ENCODE measurements around the gene IVD.
A peak's percentile ranks its signal among the peaks of the same experiment; 100 is the strongest.
"Not testable (repeated sequence)": the region's sequence is repeated elsewhere in the genome, so short reads cannot be mapped to it uniquely, and the experiment has no call there.

IVD gene

GRCh38 chr15:40444736-40445135 is 39.1 kb downstream of the IVD start:
- H3K4me1 Mint-ChIP-seq (ENCODE audit: low read depth) = peaks cover 30% of the 10 kb centered on the region
- no peaks in the 10 kb centered on the region for H3K9me3 Mint-ChIP-seq
- H3K27me3 Mint-ChIP-seq (ENCODE audit: low read depth) = peaks cover 24% of the 10 kb centered on the region
- H3K27ac Mint-ChIP-seq = no peak overlapping the region
- H3K36me3 Mint-ChIP-seq (ENCODE audit: low read depth) = peaks cover 9% of the 10 kb centered on the region
- no peak for DNase-seq (ENCODE audit: low spot score)
- H3K4me3 Mint-ChIP-seq = no peak overlapping the region

- Mint-ChIP-seq H3K27ac (no peak overlapping the region), H3K36me3 (ENCODE audit: low read depth) (peaks cover 9% of the 10 kb centered on the region), H3K4me1 (ENCODE audit: low read depth) (peaks cover 32% of the 10 kb centered on the region), H3K4me3 (no peak overlapping the region), H3K27me3 (ENCODE audit: low read depth) (peaks cover 17% of the 10 kb centered on the region), H3K9me3 (no peaks in the 10 kb centered on the region)
- DNase-seq (ENCODE audit: low spot score) = no peak
These were observed 39.9 kb downstream of the IVD start for GRCh38 chr15:40445421-40445922.

GRCh38 chr15:40446144-40446543 is 40.5 kb downstream of the IVD start:
- H3K4me1 Mint-ChIP-seq (ENCODE audit: low read depth) = peaks cover 36% of the 10 kb centered on the region
- peaks cover 10% of the 10 kb centered on the region for H3K36me3 Mint-ChIP-seq (ENCODE audit: low read depth)

GRCh38 chr15:40448354-40448753 is 42.8 kb downstream of the IVD start:
- Mint-ChIP-seq H3K4me1 (ENCODE audit: low read depth) (peaks cover 47% of the 10 kb centered on the region), H3K9me3 (no peaks in the 10 kb centered on the region), H3K27ac (no peak overlapping the region), H3K27me3 (ENCODE audit: low read depth) (peaks cover 6% of the 10 kb centered on the region), H3K4me3 (no peak overlapping the region), H3K36me3 (ENCODE audit: low read depth) (peaks cover 10% of the 10 kb centered on the region)
- no peak for DNase-seq (ENCODE audit: low spot score)

More at GRCh38 chr15:40446144-40446543, 40.5 kb downstream of the IVD start:
- H3K9me3 Mint-ChIP-seq = no peaks in the 10 kb centered on the region
- H3K4me3 Mint-ChIP-seq = no peak overlapping the region
- peaks cover 17% of the 10 kb centered on the region for H3K27me3 Mint-ChIP-seq (ENCODE audit: low read depth)
- H3K27ac Mint-ChIP-seq = no peak overlapping the region
- DNase-seq (ENCODE audit: low spot score) = no peak

GRCh38 chr15:40449275-40449674 is 43.7 kb downstream of the IVD start:
- Mint-ChIP-seq H3K4me1 (ENCODE audit: low read depth) (peaks cover 49% of the 10 kb centered on the region), H3K4me3 (no peak overlapping the region)
- DNase-seq (ENCODE audit: low spot score) = no peak

GRCh38 chr15:40450047-40450446 is 44.5 kb downstream of the IVD start:
- no peak overlapping the region for H3K27ac Mint-ChIP-seq
- no peaks in the 10 kb centered on the region for H3K27me3 Mint-ChIP-seq (ENCODE audit: low read depth)
- no peak for DNase-seq (ENCODE audit: low spot score)
- peaks cover 56% of the 10 kb centered on the region for H3K4me1 Mint-ChIP-seq (ENCODE audit: low read depth)
- H3K4me3 Mint-ChIP-seq = no peak overlapping the region
- H3K9me3 Mint-ChIP-seq = no peaks in the 10 kb centered on the region
- H3K36me3 Mint-ChIP-seq (ENCODE audit: low read depth) = peaks cover 3% of the 10 kb centered on the region

More at GRCh38 chr15:40449275-40449674, 43.7 kb downstream of the IVD start:
- peaks cover 3% of the 10 kb centered on the region for H3K36me3 Mint-ChIP-seq (ENCODE audit: low read depth)
- no peaks in the 10 kb centered on the region for H3K27me3 Mint-ChIP-seq (ENCODE audit: low read depth)
- H3K27ac Mint-ChIP-seq = no peak overlapping the region
- no peaks in the 10 kb centered on the region for H3K9me3 Mint-ChIP-seq

- peak overlapping the region; percentile 80 for H3K4me3 Mint-ChIP-seq
- H3K27ac Mint-ChIP-seq = peak overlapping the region; percentile 92
- H3K36me3 Mint-ChIP-seq (ENCODE audit: low read depth) = peaks cover 5% of the 10 kb centered on the region
These were observed 46.0 kb downstream of the IVD start for GRCh38 chr15:40451527-40452158.

GRCh38 chr15:40452296-40453090 is 46.9 kb downstream of the IVD start:
- Mint-ChIP-seq H3K4me1 (ENCODE audit: low read depth) (peaks cover 71% of the 10 kb centered on the region), H3K9me3 (no peaks in the 10 kb centered on the region)
- no peak for DNase-seq (ENCODE audit: low spot score)

More at GRCh38 chr15:40451527-40452158, 46.0 kb downstream of the IVD start:
- peaks cover 66% of the 10 kb centered on the region for H3K4me1 Mint-ChIP-seq (ENCODE audit: low read depth)
- H3K9me3 Mint-ChIP-seq = no peaks in the 10 kb centered on the region
- DNase-seq (ENCODE audit: low spot score) = no peak
- H3K27me3 Mint-ChIP-seq (ENCODE audit: low read depth) = no peaks in the 10 kb centered on the region

GRCh38 chr15:40453941-40454340 is 48.3 kb downstream of the IVD start:
- not testable (repeated sequence) for H3K9me3 Mint-ChIP-seq; H3K27me3 Mint-ChIP-seq (ENCODE audit: low read depth); H3K36me3 Mint-ChIP-seq (ENCODE audit: low read depth); DNase-seq (ENCODE audit: low spot score)
- H3K27ac Mint-ChIP-seq = peak overlapping the region; percentile 92
- peak overlapping the region; percentile 80 for H3K4me3 Mint-ChIP-seq
- peaks cover 71% of the 10 kb centered on the region for H3K4me1 Mint-ChIP-seq (ENCODE audit: low read depth)

More at GRCh38 chr15:40452296-40453090, 46.9 kb downstream of the IVD start:
- Mint-ChIP-seq H3K4me3 (peak overlapping the region; percentile 80), H3K27ac (peak overlapping the region; percentile 92), H3K36me3 (ENCODE audit: low read depth) (peaks cover 5% of the 10 kb centered on the region), H3K27me3 (ENCODE audit: low read depth) (no peaks in the 10 kb centered on the region)

- Mint-ChIP-seq H3K9me3 (no peaks in the 10 kb centered on the region), H3K4me1 (ENCODE audit: low read depth) (peaks cover 66% of the 10 kb centered on the region), H3K36me3 (ENCODE audit: low read depth) (peaks cover 9% of the 10 kb centered on the region), H3K4me3 (peak overlapping the region; percentile 68), H3K27ac (peak overlapping the region; percentile 83), H3K27me3 (ENCODE audit: low read depth) (no peaks in the 10 kb centered on the region)
- no peak for DNase-seq (ENCODE audit: low spot score)
These were observed 49.4 kb downstream of the IVD start for GRCh38 chr15:40454904-40455391.

- no peak overlapping the region for H3K27ac Mint-ChIP-seq
- DNase-seq (ENCODE audit: low spot score) = no peak
- H3K36me3 Mint-ChIP-seq (ENCODE audit: low read depth) = peaks cover 6% of the 10 kb centered on the region
- no peaks in the 10 kb centered on the region for H3K27me3 Mint-ChIP-seq (ENCODE audit: low read depth)
- H3K4me3 Mint-ChIP-seq = no peak overlapping the region
- peaks cover 55% of the 10 kb centered on the region for H3K4me1 Mint-ChIP-seq (ENCODE audit: low read depth)
- no peaks in the 10 kb centered on the region for H3K9me3 Mint-ChIP-seq
These were observed 50.7 kb downstream of the IVD start for GRCh38 chr15:40456299-40456712.

- H3K27me3 Mint-ChIP-seq (ENCODE audit: low read depth) = no peaks in the 10 kb centered on the region
- H3K9me3 Mint-ChIP-seq = no peaks in the 10 kb centered on the region
- no peak overlapping the region for H3K27ac Mint-ChIP-seq
- peaks cover 51% of the 10 kb centered on the region for H3K4me1 Mint-ChIP-seq (ENCODE audit: low read depth)
- no peak overlapping the region for H3K4me3 Mint-ChIP-seq
- peaks cover 5% of the 10 kb centered on the region for H3K36me3 Mint-ChIP-seq (ENCODE audit: low read depth)
- no peak for DNase-seq (ENCODE audit: low spot score)
These were observed 51.1 kb downstream of the IVD start for GRCh38 chr15:40456738-40457137.

GRCh38 chr15:40458495-40459371 is 53.1 kb downstream of the IVD start:
- Mint-ChIP-seq H3K4me1 (ENCODE audit: low read depth) (peaks cover 32% of the 10 kb centered on the region), H3K4me3 (no peak overlapping the region), H3K27ac (no peak overlapping the region), H3K27me3 (ENCODE audit: low read depth) (no peaks in the 10 kb centered on the region), H3K9me3 (no peaks in the 10 kb centered on the region), H3K36me3 (ENCODE audit: low read depth) (peaks cover 7% of the 10 kb centered on the region)
- no peak for DNase-seq (ENCODE audit: low spot score)

All from T-helper 2 cell treated with Interferon-gamma antibody and Interleukin-4, amounts not matched to agents 5 μg/mL and 100 μg/mL, for 36 hours (primary cell).